HCT116 (cell line): ENCODE measurements around the gene MKNK1. TPM values are rescaled to one million over a fixed set of nuclear protein-coding genes. Genes with fewer than 3 reads are reported as not detected.

Experiments
- ATAC-seq: fragments of 200-7000 bp; cut with Tn5 transposase; 2 replicates; pipeline ENCODE4 v1.9.1; 2020; ENCODE audit warnings: mild to moderate bottlenecking, moderate library complexity
- BruUV-seq: library from RNA; stranded (reverse); fragments of 400-500 nt; replicated peaks from 2 replicates; lab custom pipeline; 2021; lab: Mats Ljungman, UMichigan
- CTCF ChIA-PET: fragments of 300-600 bp; sonication (Branson Sonifier 250); formaldehyde crosslinking; loops from one replicate; lab custom pipeline; 2021; ENCODE audit warnings: antibody characterized with exemption; lab: Charles Lee
- POLR2A ChIA-PET: fragments of 300-600, 350-600 bp; sonication (Branson Sonifier 250); formaldehyde crosslinking; loops from one replicate; lab custom pipeline; 2021; ENCODE audit warnings: antibody characterized with exemption; lab: Charles Lee
- RAD21 ChIA-PET, 2 experiments: fragments of 300-600 bp; sonication (Branson Sonifier 250); formaldehyde crosslinking; loops; one replicate each; lab custom pipeline; 2023; ENCODE audit warnings: low total read pairs in 2 of 2; ENCODE audit not compliant: uncharacterized antibody in 2 of 2, unreplicated experiment in 2 of 2, low non-redundant PET in 1 of 2; lab: Charles Lee
- DNase-seq: peaks from one replicate; pipeline ENCODE4 v3.0.0-alpha.2; 2010; ENCODE audit warnings: low read depth, low spot score
- H2AFZ ChIP-seq: fragments of 200-600 bp; shearing (Covaris generic), sonication (generic); 2 replicates; pipeline ENCODE4 v1.6.1; 2017; ENCODE audit warnings: low read depth, mixed run types, mixed read lengths, antibody characterized with exemption, low read length; ENCODE audit not compliant: poor library complexity, severe bottlenecking
- H3K27ac ChIP-seq: 2 replicates; pipeline ENCODE4 v1.5.1; 2012; ENCODE audit warnings: low read depth, low read length
- H3K27me3 ChIP-seq: fragments of 200-600 bp; sonication (generic); 2 replicates; pipeline ENCODE4 v1.6.1; 2016; ENCODE audit warnings: mixed run types, low read length, mixed read lengths; ENCODE audit not compliant: insufficient read depth
- H3K36me3 ChIP-seq, 2 experiments: fragments of 200-500 bp in 1 of 2; fragments of 200-600 bp in 1 of 2; sonication (Bioruptor generic) in 1 of 2; sonication (generic) in 1 of 2; 2 replicates each; pipeline versions ENCODE4 v1.5.1 to v1.6.1; 2014 to 2016; ENCODE audit warnings: low read length in 2 of 2, inconsistent platforms in 1 of 2, mixed read lengths in 1 of 2, mixed run types in 1 of 2; ENCODE audit not compliant: insufficient read depth in 2 of 2, control insufficient read depth in 1 of 2
- H3K4me1 ChIP-seq, 2 experiments: fragments of 200-600 bp in 1 of 2; sonication (generic) in 1 of 2; 2 replicates each; pipeline versions ENCODE4 v1.5.1 to v1.6.1; 2012 to 2017; ENCODE audit warnings: low read length in 2 of 2, inconsistent platforms in 1 of 2, mild to moderate bottlenecking in 1 of 2, mixed read lengths in 1 of 2, mixed run types in 1 of 2, moderate library complexity in 1 of 2; ENCODE audit not compliant: insufficient read depth in 2 of 2, control insufficient read depth in 1 of 2
- H3K4me2 ChIP-seq: fragments of 200-600 bp; sonication (generic); 2 replicates; pipeline ENCODE4 v1.6.1; 2017; ENCODE audit warnings: mixed run types, low read length, mixed read lengths
- H3K4me3 ChIP-seq, 2 experiments: fragments of 200-600 bp in 1 of 2; sonication (generic) in 1 of 2; replicated peaks in 1 of 2; 2 replicates each; pipeline ENCODE4 v1.5.1; 2011 to 2016; ENCODE audit warnings: low read length in 2 of 2, control low read depth in 1 of 2, low read depth in 1 of 2, mild to moderate bottlenecking in 1 of 2, mixed read lengths in 1 of 2, mixed run types in 1 of 2
- H3K79me2 ChIP-seq: fragments of 200-600 bp; sonication (generic); 2 replicates; pipeline ENCODE4 v1.6.1; 2017; ENCODE audit warnings: mild to moderate bottlenecking, mixed run types, low read length, moderate library complexity, mixed read lengths; ENCODE audit not compliant: insufficient read depth
- H3K9ac ChIP-seq: fragments of 200-600 bp; sonication (generic); 2 replicates; pipeline ENCODE4 v1.6.1; 2016; ENCODE audit warnings: low read length, mixed read lengths
- H3K9me2 ChIP-seq: fragments of 200-600 bp; sonication (generic), shearing (Covaris generic); 2 replicates; pipeline ENCODE4 v1.6.1; 2017; ENCODE audit warnings: mixed run types, mild to moderate bottlenecking, moderate library complexity; ENCODE audit not compliant: insufficient read depth
- H3K9me3 ChIP-seq, 2 experiments: fragments of 200-500 bp in 1 of 2; fragments of 200-600 bp in 1 of 2; sonication (Bioruptor generic) in 1 of 2; sonication (generic) in 1 of 2; 2 replicates each; pipeline ENCODE4 v1.6.1; 2014 to 2017; ENCODE audit warnings: low read length in 2 of 2, mixed read lengths in 2 of 2, inconsistent platforms in 1 of 2, low read depth in 1 of 2, mild to moderate bottlenecking in 1 of 2, mixed run types in 1 of 2, moderate library complexity in 1 of 2; ENCODE audit not compliant: control insufficient read depth in 1 of 2, insufficient read depth in 1 of 2
- H4K20me1 ChIP-seq: fragments of 200-600 bp; sonication (generic), shearing (Covaris generic); 2 replicates; pipeline ENCODE4 v1.6.1; 2017; ENCODE audit warnings: mixed run types, mild to moderate bottlenecking, moderate library complexity; ENCODE audit not compliant: insufficient read depth
- ATF3 ChIP-seq: IDR thresholded peaks from 2 replicates; pipeline ENCODE4 v1.6.1; 2012
- CTCF ChIP-seq, 3 experiments: fragments of 200-600 bp in 1 of 3; sonication (generic) in 1 of 3; IDR thresholded peaks in 2 of 3; conservative IDR thresholded peaks in 1 of 3; 2 replicates each; pipeline ENCODE4 v1.5.1; 2012 to 2017; ENCODE audit warnings: low read depth in 2 of 3, low read length in 2 of 3, antibody characterized with exemption in 1 of 3, borderline replicate concordance in 1 of 3, control low read depth in 1 of 3, mild to moderate bottlenecking in 1 of 3, mixed read lengths in 1 of 3, mixed run types in 1 of 3, moderate library complexity in 1 of 3; ENCODE audit not compliant: insufficient read depth in 1 of 3
- EGR1 ChIP-seq: IDR thresholded peaks from 2 replicates; pipeline ENCODE4 v1.6.1; 2012; ENCODE audit warnings: low read depth
- ELF1 ChIP-seq: IDR thresholded peaks from 2 replicates; pipeline ENCODE4 v1.6.1; 2012; ENCODE audit warnings: low read depth, borderline replicate concordance
- EZH2 ChIP-seq: fragments of 200-600 bp; sonication (generic); IDR thresholded peaks from 2 replicates; pipeline ENCODE4 v1.6.1; 2017; ENCODE audit warnings: antibody characterized with exemption, mixed run types
- JUND ChIP-seq: IDR thresholded peaks from 2 replicates; pipeline ENCODE4 v1.6.1; 2012
- POLR2A ChIP-seq: IDR thresholded peaks from 2 replicates; pipeline ENCODE4 v1.7.0; 2011; ENCODE audit warnings: borderline replicate concordance; ENCODE audit not compliant: insufficient read depth, insufficient read length; ENCODE audit errors: extremely low read depth
- RAD21 ChIP-seq: IDR thresholded peaks from 2 replicates; pipeline ENCODE4 v1.6.1; 2012; ENCODE audit warnings: low read depth, mild to moderate bottlenecking
- SRF ChIP-seq: IDR thresholded peaks from 2 replicates; pipeline ENCODE4 v1.6.1; 2012; ENCODE audit warnings: low read depth
- YY1 ChIP-seq: IDR thresholded peaks from 2 replicates; pipeline ENCODE4 v1.6.1; 2011; ENCODE audit warnings: low read length, low read depth, moderate library complexity, mild to moderate bottlenecking; ENCODE audit not compliant: insufficient replicate concordance; ENCODE audit errors: extremely low read depth
- ZFX ChIP-seq: fragments of 450-650 bp; IDR thresholded peaks from 2 replicates; pipeline ENCODE4 v1.6.1; 2017
- ZNF274 ChIP-seq: fragments of 200-500 bp; sonication (Bioruptor generic); IDR thresholded peaks from 2 replicates; pipeline ENCODE4 v1.6.1; 2014; ENCODE audit warnings: mild to moderate bottlenecking, low read depth, low read length, inconsistent platforms
- intact Hi-C: fragments of 100-400 bp; cut with micrococcal nuclease; formaldehyde crosslinking; loops from 2 replicates; pipeline ENCODE4 v1.10.0; 2022
- total RNA-seq: library from RNA; stranded (reverse); gene quantifications from one replicate; pipeline ENCODE4 v1.2.1, GENCODE V29; 2021; ENCODE audit not compliant: unreplicated experiment
- TF ChIP-seq, protein P1 (sequence below): IDR thresholded peaks from 2 replicates; pipeline ENCODE4 v1.6.1; 2012

Gene MKNK1
- total RNA-seq, 1 experiment from 2014 or later, result 30.9 TPM

DNA sequence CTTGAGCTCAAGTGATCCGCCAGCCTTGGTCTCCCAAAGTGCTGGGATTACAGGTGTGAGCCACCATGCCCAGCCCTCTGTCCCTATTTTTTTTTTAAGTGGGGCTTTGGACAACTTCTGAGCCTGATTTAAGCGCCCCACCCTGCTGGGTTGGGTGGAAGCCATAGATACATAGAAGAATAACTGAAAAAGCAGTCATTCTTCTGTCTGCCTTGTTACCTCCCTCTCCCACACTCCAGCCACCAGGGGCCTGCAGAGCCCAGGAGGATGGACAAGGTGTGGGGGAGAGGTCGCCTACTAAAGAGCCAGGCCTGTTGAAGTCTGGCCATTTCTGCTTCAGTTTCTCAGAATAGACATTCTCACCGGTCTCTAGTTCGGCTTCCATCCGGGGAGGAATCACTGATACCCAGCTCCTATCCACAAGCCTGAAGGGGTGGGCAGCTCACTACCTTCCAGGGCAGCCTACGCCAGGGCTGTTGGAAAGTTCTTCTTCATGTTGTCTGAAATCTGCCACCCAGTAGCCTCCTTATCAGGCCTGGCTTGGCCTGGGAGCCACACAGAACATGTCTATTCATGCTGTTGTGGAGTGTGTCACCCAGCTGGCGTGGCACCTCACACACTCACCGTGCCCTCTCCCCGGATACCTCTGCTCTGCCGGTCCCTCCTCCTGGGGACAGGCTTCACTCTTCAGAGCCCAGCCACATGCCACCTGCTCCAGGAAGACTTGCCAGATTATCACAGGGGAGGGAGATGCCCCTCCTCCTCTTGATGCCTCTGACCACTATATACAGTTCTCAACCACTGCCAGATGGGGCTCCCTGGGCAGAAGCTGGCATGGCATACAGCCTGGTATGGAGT lies 80.3 kb downstream of the MKNK1 start:
- CTCF ChIA-PET, result interaction anchor here (0.8 to 1.8 kb wide), 4 partner anchors 12 to 82 kb away, joined by 3 to 9 read pairs (median 6); a partner anchor contains a TSS
- RAD21 ChIA-PET, result no interaction called here
- DNase-seq, result no peak
- intact Hi-C loops, result no loop called here
- Histone ChIP-seq H3K79me2 (no peaks in the 10 kb centered on the region), H3K27ac (no peak overlapping the region), H3K9me3 (no peaks in the 10 kb centered on the region), H4K20me1 (no peaks in the 10 kb centered on the region), H3K27me3 (no peaks in the 10 kb centered on the region), H3K9me2 (no peaks in the 10 kb centered on the region), H3K4me2 (no peak overlapping the region), H2AFZ (no peak overlapping the region), H3K4me3 (no peak overlapping the region), H3K4me1 (peaks cover 36 to 38% of the 10 kb centered on the region in 2 experiments), H3K36me3 (no peaks in the 10 kb centered on the region), H3K9ac (no peak overlapping the region)
- no peak for ATAC-seq
- POLR2A ChIA-PET, result no interaction called here
- no peak for TF ChIP-seq RAD21
- TF ChIP-seq EGR1, result no peak
- no peak for TF ChIP-seq ZFX
- no peak for TF ChIP-seq ZNF274
- TF ChIP-seq POLR2A, result no peak
- TF ChIP-seq YY1, result no peak
- TF ChIP-seq JUND, result no peak
- TF ChIP-seq, protein P1, sequence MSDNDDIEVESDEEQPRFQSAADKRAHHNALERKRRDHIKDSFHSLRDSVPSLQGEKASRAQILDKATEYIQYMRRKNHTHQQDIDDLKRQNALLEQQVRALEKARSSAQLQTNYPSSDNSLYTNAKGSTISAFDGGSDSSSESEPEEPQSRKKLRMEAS, result no peak
- no peak for TF ChIP-seq ELF1
- no peak for TF ChIP-seq SRF
- no peak for TF ChIP-seq ATF3
- no peak for TF ChIP-seq EZH2
- TF ChIP-seq CTCF (IDR thresholded peaks at IDR 0.05 in 2 of 3, conservative IDR thresholded peaks at IDR 0.05 in 1 of 3; ENCODE audit: borderline replicate concordance in 1 of 3, insufficient read depth in 1 of 3, low read depth in 2 of 3, low read length in 2 of 3), result no peak
- no TSS peak for BruUV-seq
